ENCODE measurements around the gene SVEP1. TPM values are rescaled to one million over a fixed set of nuclear protein-coding genes. Genes with fewer than 3 reads are reported as not detected.

SVEP1 gene
- total RNA-seq, result 19.3 TPM
- polyA plus RNA-seq (ENCODE audit: insufficient read depth, low read depth, low replicate concordance), result 1.1 TPM
- long read RNA-seq, donor 1, result 0 reads
- long read RNA-seq, donor 2, partial matches to known transcripts, result 5 of 5 reads
- long read RNA-seq, donor 2, other reads (novel, unspliced or antisense), result 0 of 5 reads
- long read RNA-seq, donor 3, result 0 reads
- long read RNA-seq, donor 4, result 0 reads
- long read RNA-seq, donor 5, result 0 reads
- long read RNA-seq, donor 6, result 0 reads
- long read RNA-seq, donor 7, partial matches to known transcripts, result 4 of 9 reads
- long read RNA-seq, donor 7, other reads (novel, unspliced or antisense), result 2 of 9 reads
- long read RNA-seq, donor 8, result 0 reads
- long read RNA-seq, donor 9, result 0 reads
- long read RNA-seq, donor 10, result 0 reads

DNA sequence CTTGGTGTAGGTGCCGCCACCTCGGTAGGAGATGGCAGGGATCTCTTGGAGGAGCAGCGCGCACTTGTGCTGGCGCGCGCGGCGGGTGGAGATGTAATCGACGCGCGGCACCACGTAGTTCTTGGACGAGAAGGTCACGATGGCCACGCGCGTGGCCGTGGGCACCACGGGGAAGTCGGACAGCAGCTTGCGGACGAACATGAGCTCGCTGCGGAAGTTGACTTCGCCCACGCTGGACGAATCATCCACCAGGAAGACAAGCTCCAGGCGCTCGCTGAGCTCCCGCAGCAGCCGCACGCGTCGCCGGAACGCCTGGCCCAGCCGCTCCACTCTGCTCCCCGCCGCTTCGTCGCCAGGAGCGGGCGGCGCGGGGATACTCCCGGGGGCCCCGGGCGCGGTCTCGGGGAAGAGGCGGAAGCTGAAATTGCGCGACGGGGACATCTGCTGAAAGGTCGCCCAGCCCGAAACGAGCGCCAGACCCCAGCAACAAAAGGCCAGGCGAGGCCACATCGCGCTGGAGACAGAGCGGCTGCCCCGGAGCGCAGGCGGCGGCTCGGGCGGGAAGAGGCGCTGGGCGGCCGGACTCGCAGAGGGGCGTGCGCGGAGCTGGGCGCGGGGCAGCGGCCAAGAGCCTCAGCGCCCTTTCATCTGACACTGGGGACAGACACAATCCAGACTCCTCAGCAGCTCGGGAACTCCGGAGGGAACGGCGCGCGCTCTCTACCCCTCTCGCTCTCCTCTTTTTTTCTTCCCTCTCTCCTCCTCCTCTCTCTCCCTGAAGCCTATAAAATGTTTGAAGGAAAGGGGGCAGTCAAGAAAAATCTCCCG, at the start of gene SVEP1:
TSS of gene SVEP1 (minus strand) at position 708 of the 828 bp plus-strand sequence. CDS start at position 510, 198 bp downstream.
- peaks cover 4% of the 10 kb centered on the region for H3K27me3 ChIP-seq (ENCODE audit: control insufficient read depth, insufficient read depth, low read length)
- H3K36me3 ChIP-seq (ENCODE audit: control insufficient read depth in 2 of 3, insufficient read depth in 3 of 3, low read length in 3 of 3), result no peaks in the 10 kb centered on the region
- H3K9ac ChIP-seq (ENCODE audit: low read length in 3 of 3), result peak within 1 kb of the TSS in 1 of 3 donors; percentile 13
- no peaks in the 10 kb centered on the region for H3K9me3 ChIP-seq (ENCODE audit: control insufficient read depth in 2 of 3, insufficient read depth in 1 of 3, low read length in 3 of 3)
- peak within 1 kb of the TSS; percentile 43 to 50 (median 50) for H3K4me3 ChIP-seq (ENCODE audit: low read length in 3 of 3)
- no peak for FAIRE-seq
- H3K4me1 ChIP-seq (ENCODE audit: control insufficient read depth in 2 of 3, insufficient read depth in 2 of 3, low read depth in 1 of 3, low read length in 3 of 3), result peaks cover 0 to 3% (median 2%) of the 10 kb centered on the region in 3 donors
- H3K27ac ChIP-seq (ENCODE audit: low read depth in 2 of 2, low read length in 2 of 2), result peak within 1 kb of the TSS; percentile 40 to 64
- intact Hi-C loops (cut with DNase I), result no loop called here
- TF ChIP-seq, protein P1, sequence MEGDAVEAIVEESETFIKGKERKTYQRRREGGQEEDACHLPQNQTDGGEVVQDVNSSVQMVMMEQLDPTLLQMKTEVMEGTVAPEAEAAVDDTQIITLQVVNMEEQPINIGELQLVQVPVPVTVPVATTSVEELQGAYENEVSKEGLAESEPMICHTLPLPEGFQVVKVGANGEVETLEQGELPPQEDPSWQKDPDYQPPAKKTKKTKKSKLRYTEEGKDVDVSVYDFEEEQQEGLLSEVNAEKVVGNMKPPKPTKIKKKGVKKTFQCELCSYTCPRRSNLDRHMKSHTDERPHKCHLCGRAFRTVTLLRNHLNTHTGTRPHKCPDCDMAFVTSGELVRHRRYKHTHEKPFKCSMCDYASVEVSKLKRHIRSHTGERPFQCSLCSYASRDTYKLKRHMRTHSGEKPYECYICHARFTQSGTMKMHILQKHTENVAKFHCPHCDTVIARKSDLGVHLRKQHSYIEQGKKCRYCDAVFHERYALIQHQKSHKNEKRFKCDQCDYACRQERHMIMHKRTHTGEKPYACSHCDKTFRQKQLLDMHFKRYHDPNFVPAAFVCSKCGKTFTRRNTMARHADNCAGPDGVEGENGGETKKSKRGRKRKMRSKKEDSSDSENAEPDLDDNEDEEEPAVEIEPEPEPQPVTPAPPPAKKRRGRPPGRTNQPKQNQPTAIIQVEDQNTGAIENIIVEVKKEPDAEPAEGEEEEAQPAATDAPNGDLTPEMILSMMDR (IDR thresholded peaks at IDR 0.05; ENCODE audit: borderline replicate concordance, extremely low read depth, insufficient read depth), result no peak
- DNase-seq, result peak; percentile 52 to 87 (median 68)

DNA sequence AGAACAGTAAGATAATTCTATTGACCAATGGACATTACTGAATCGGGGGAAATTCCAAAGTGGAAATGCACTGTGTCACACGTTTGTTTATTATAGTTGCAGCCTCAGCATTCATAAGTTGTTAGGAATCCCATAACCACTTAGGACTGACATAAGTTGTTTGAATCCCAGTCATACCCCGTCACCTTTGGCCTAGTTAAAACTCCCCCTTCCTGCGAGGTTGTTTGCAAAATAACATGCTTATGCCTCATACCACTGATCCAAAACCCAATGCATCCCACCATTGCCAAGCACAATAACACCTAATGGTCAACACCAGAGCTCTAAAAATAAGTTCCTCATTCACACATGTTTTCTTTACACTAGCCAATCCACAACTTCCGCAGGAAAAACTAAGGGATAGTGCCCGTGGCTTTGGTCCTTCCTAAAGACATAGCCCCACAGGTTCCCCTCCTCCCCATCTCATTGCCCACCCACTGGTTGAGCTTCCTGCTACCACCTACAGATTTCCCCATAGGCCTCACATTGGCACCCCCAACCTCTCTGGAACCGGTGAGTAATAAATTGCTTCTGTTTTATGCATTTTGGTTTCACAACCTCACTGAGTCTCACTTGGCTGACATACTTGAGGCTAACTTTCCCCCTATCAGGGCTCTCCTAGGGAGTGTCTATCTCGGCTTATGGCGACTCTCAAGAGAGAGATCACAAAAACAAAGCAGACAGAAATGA, 46.7 kb upstream of the SVEP1 start:
- H3K27ac ChIP-seq (ENCODE audit: low read depth in 2 of 2, low read length in 2 of 2), result no peak overlapping the region
- H3K27me3 ChIP-seq (ENCODE audit: control insufficient read depth, insufficient read depth, low read length), result no peaks in the 10 kb centered on the region
- peaks cover 0 to 7% (median 0%) of the 10 kb centered on the region in 3 donors for H3K9me3 ChIP-seq (ENCODE audit: control insufficient read depth in 2 of 3, insufficient read depth in 1 of 3, low read length in 3 of 3)
- DNase-seq (no peak), FAIRE-seq (no peak)
- no peak overlapping the region for H3K9ac ChIP-seq (ENCODE audit: low read length in 3 of 3)
- H3K4me3 ChIP-seq (ENCODE audit: low read length in 3 of 3), result no peak overlapping the region
- TF ChIP-seq, protein P1 (IDR thresholded peaks at IDR 0.05; ENCODE audit: borderline replicate concordance, extremely low read depth, insufficient read depth), result no peak
- intact Hi-C loops (cut with DNase I), result no loop called here
- H3K4me1 ChIP-seq (ENCODE audit: control insufficient read depth in 2 of 3, insufficient read depth in 2 of 3, low read depth in 1 of 3, low read length in 3 of 3), result no peaks in the 10 kb centered on the region
- no peaks in the 10 kb centered on the region for H3K36me3 ChIP-seq (ENCODE audit: control insufficient read depth in 2 of 3, insufficient read depth in 3 of 3, low read length in 3 of 3)

DNA sequence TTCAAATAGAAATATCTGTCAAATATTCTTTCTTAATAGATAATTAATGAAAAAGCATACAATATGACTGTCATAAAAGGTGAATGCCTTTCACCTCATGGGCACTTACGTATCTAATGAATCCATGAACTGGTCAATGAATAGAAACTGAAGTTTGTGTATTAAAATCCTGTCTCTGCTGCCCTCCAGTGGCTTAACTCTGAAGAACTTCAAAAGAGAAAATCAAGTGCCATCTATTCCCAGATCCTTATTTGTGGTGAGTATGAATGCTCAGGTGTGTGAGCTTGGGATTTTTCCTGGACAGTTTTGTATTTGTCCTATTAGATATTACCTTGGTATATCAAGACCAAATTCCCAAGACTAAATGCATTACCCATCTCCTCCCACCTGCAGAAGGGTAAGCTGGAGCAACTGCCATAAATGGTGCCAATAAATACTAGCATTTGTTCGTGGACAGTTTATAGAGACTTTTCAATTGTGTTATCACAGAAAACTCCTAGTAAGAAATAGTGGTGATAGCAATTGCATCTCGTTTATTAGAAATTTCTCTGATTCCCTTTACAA, 44.0 kb upstream of the SVEP1 start:
- no peaks in the 10 kb centered on the region for H3K9me3 ChIP-seq (ENCODE audit: control insufficient read depth in 2 of 3, insufficient read depth in 1 of 3, low read length in 3 of 3)
- no peak overlapping the region for H3K27ac ChIP-seq (ENCODE audit: low read depth in 2 of 2, low read length in 2 of 2)
- no peaks in the 10 kb centered on the region for H3K27me3 ChIP-seq (ENCODE audit: control insufficient read depth, insufficient read depth, low read length)
- no peak overlapping the region for H3K4me3 ChIP-seq (ENCODE audit: low read length in 3 of 3)
- peak; percentile 97 for FAIRE-seq
- no peaks in the 10 kb centered on the region for H3K36me3 ChIP-seq (ENCODE audit: control insufficient read depth in 2 of 3, insufficient read depth in 3 of 3, low read length in 3 of 3)
- H3K9ac ChIP-seq (ENCODE audit: low read length in 3 of 3), result no peak overlapping the region
- TF ChIP-seq, protein P1 (IDR thresholded peaks at IDR 0.05; ENCODE audit: borderline replicate concordance, extremely low read depth, insufficient read depth), result peak; percentile 67
- peak in 3 of 5 donors; percentile 34 to 81 (median 73) for DNase-seq
- intact Hi-C loops (cut with DNase I), result no loop called here
- no peaks in the 10 kb centered on the region for H3K4me1 ChIP-seq (ENCODE audit: control insufficient read depth in 2 of 3, insufficient read depth in 2 of 3, low read depth in 1 of 3, low read length in 3 of 3)

Measured in kidney (tissue), 22 donors.